HepG2 (cell line): ENCODE data around the gene RASA1. TPM values are rescaled to one million over a fixed set of nuclear protein-coding genes. Genes with fewer than 3 reads are reported as not detected.
A peak's percentile ranks its signal among the peaks of the same experiment; 100 is the strongest.

ENCODE experiments used
- ATAC-seq: fragments of 200-7000 bp; cut with Tn5 transposase; 3 replicates; pipeline ENCODE4 v1.9.1; 2020; ENCODE audit warnings: mild to moderate bottlenecking, moderate library complexity
- BruUV-seq: library from RNA; stranded (reverse); fragments of 400-500 nt; replicated peaks from 2 replicates; lab custom pipeline; 2021; lab: Mats Ljungman, UMichigan
- CTCF ChIA-PET: fragments of 300-600 bp; formaldehyde crosslinking; extraction: SDS; loops from one replicate; lab custom pipeline; 2021; ENCODE audit warnings: low total read pairs, inconsistent platforms, low intra/inter-chr PET ratio; lab: Yijun Ruan, JAX
- POLR2A ChIA-PET: fragments of 350-600 bp; sonication (Branson Sonifier 250); formaldehyde crosslinking; loops from one replicate; lab custom pipeline; 2020; ENCODE audit warnings: antibody characterized with exemption, inconsistent platforms; lab: Yijun Ruan, JAX
- DNase-seq: peaks from one replicate; pipeline ENCODE4 v3.0.0-alpha.2; 2015; ENCODE audit warnings: low spot score
- FAIRE-seq: peaks from 3 replicates; lab custom pipeline; 2011; peaks lifted over from hg19 to GRCh38; lab: Jason Lieb, UNC
- H2AFZ ChIP-seq: one replicate; pipeline ENCODE4 v1.6.1; 2011; ENCODE audit warnings: low read length, inconsistent platforms
- H3K27ac ChIP-seq: fragments of 300-600 bp; 3 replicates; pipeline ENCODE4 v1.8.0; 2011; ENCODE audit warnings: mixed run types, mild to moderate bottlenecking, mixed read lengths, low read length, inconsistent platforms; ENCODE audit not compliant: insufficient read depth; ENCODE audit errors: extremely low read length
- H3K27me3 ChIP-seq, 2 experiments: fragments of 200-600 bp in 1 of 2; 2 replicates in 1 of 2; 3 replicates in 1 of 2; pipeline versions ENCODE4 v1.6.0 to v1.8.0; 2011; ENCODE audit warnings: low read length in 2 of 2, mild to moderate bottlenecking in 2 of 2, moderate library complexity in 2 of 2, inconsistent platforms in 1 of 2; ENCODE audit not compliant: insufficient read depth in 2 of 2, control insufficient read depth in 1 of 2
- H3K36me3 ChIP-seq, 2 experiments: fragments of 200-600 bp in 1 of 2; replicated peaks in 1 of 2; 2 replicates in 1 of 2; 3 replicates in 1 of 2; pipeline versions ENCODE4 v1.5.1 to v1.8.0; 2011; ENCODE audit warnings: low read length in 2 of 2, inconsistent platforms in 1 of 2; ENCODE audit not compliant: insufficient read depth in 2 of 2, control insufficient read depth in 1 of 2
- H3K4me1 ChIP-seq: 2 replicates; pipeline ENCODE4 v1.5.1; 2012; ENCODE audit warnings: low read length, inconsistent platforms; ENCODE audit not compliant: insufficient read depth
- H3K4me2 ChIP-seq: 2 replicates; pipeline ENCODE4 v1.6.0; 2011; ENCODE audit warnings: low read depth, low read length, inconsistent platforms
- H3K4me3 ChIP-seq, 3 experiments: fragments of 200-600 bp in 1 of 3; sonication (generic), shearing (Covaris generic) in 1 of 3; replicated peaks in 1 of 3; 2 replicates each; pipeline ENCODE4 v1.5.1; 2011 to 2016; ENCODE audit warnings: low read length in 3 of 3, inconsistent platforms in 2 of 3, low read depth in 2 of 3, mild to moderate bottlenecking in 2 of 3, control low read depth in 1 of 3, mixed read lengths in 1 of 3; ENCODE audit not compliant: insufficient read depth in 1 of 3
- H3K79me2 ChIP-seq: one replicate; pipeline ENCODE4 v1.6.1; 2011; ENCODE audit warnings: low read length, inconsistent platforms; ENCODE audit not compliant: insufficient read depth
- H3K9ac ChIP-seq: 2 replicates; pipeline ENCODE4 v1.6.0; 2011; ENCODE audit warnings: mild to moderate bottlenecking, low read depth, low read length, inconsistent platforms; ENCODE audit not compliant: insufficient read depth
- H3K9me3 ChIP-seq: 2 replicates; pipeline ENCODE4 v1.5.1; 2012; ENCODE audit warnings: mild to moderate bottlenecking, low read length
- H4K20me1 ChIP-seq: 2 replicates; pipeline ENCODE4 v1.6.0; 2011; ENCODE audit warnings: inconsistent platforms, mild to moderate bottlenecking, low read length, moderate library complexity; ENCODE audit not compliant: insufficient read depth
- CEBPB ChIP-seq: IDR thresholded peaks from 2 replicates; pipeline ENCODE4 v1.6.1; 2011; ENCODE audit warnings: low read depth, low read length, improper control_type of control experiment, borderline replicate concordance
- NFIC ChIP-seq: IDR thresholded peaks from 2 replicates; pipeline ENCODE4 v1.6.1; 2012; ENCODE audit warnings: mild to moderate bottlenecking, low read length, inconsistent platforms
- TAF1 ChIP-seq: sonication (generic); formaldehyde crosslinking; IDR thresholded peaks from 2 replicates; pipeline ENCODE4 v1.4.0; 2020; ENCODE audit warnings: missing genetic modification reagents
- TBL1XR1 ChIP-seq: fragments of 150-350 bp; IDR thresholded peaks from 2 replicates; pipeline ENCODE4 v1.6.1; 2014; ENCODE audit warnings: borderline replicate concordance, low read length; ENCODE audit not compliant: partially characterized antibody
- ZNF441 ChIP-seq: sonication (generic); formaldehyde crosslinking; IDR thresholded peaks from 2 replicates; pipeline ENCODE4 v1.7.0; 2021; ENCODE audit warnings: missing genetic modification reagents, borderline replicate concordance
- ZNF616 ChIP-seq: sonication (generic); formaldehyde crosslinking; IDR thresholded peaks from 2 replicates; pipeline ENCODE4 v1.5.0; 2020; ENCODE audit warnings: low read depth, mild to moderate bottlenecking, missing genetic modification reagents
- ZNF780A ChIP-seq: sonication (generic); formaldehyde crosslinking; IDR thresholded peaks from 2 replicates; pipeline ENCODE4 v1.8.0; 2022; ENCODE audit warnings: mild to moderate bottlenecking, missing genetic modification reagents, moderate library complexity
- WGBS: methylation state at CpG from one replicate; pipeline ENCODE4 v1.1.6; 2017; ENCODE audit warnings: low lambda C conversion rate; 5-methylcytosine and 5-hydroxymethylcytosine counted together
- in situ Hi-C: cut with HindIII; loops from 2 replicates; pipeline ENCODE4 v1.10.0; 2017; ENCODE audit warnings: low pct_unique_long_range_greater_than_20kb; ENCODE audit not compliant: extremely low pct_ligation_motif_present
- intact Hi-C: fragments of 100-400 bp; cut with micrococcal nuclease; formaldehyde crosslinking; loops from one replicate; pipeline ENCODE4 v1.10.0; 2022; ENCODE audit not compliant: unreplicated experiment
- polyA plus RNA-seq, 8 experiments: library from polyadenylated mRNA; depleted of rRNA in 3 of 8; stranded (reverse) in 7 of 8; unstranded in 1 of 8; fragments of >200 nt; fragmentation: Illumina TruSeq in 4 of 8; extraction: Trizol in 4 of 8; gene quantifications; 2 replicates each; pipeline versions ENCODE4 v1.2.1 to v1.2.3, GENCODE V29; 2011 to 2016; ENCODE audit warnings: low read depth in 4 of 8, missing spikeins in 1 of 8, mixed read lengths in 1 of 8; ENCODE audit not compliant: insufficient read depth in 1 of 8
- total RNA-seq, 5 experiments: library from RNA; depleted of rRNA; stranded (reverse); fragments of >200 nt; fragmentation: Illumina TruSeq; extraction: Trizol; gene quantifications; 2 replicates each; pipeline ENCODE4 v1.2.3, GENCODE V29; 2016; ENCODE audit warnings: low read depth in 1 of 5
- TF ChIP-seq, protein P1 (sequence below): sonication (generic); formaldehyde crosslinking; IDR thresholded peaks from 2 replicates; pipeline ENCODE4 v1.5.0; 2020; ENCODE audit warnings: mild to moderate bottlenecking, missing genetic modification reagents

RASA1 gene
- total and polyA plus RNA-seq, 2 of the 13 experiments (the other 11 are each of a cell fraction or from before 2014, with no cell fraction given): 19.5 to 20.5 TPM

GRCh38 chr5:87360132-87360531 lies 92.4 kb downstream of the RASA1 start (continued):
- TF ChIP-seq, protein P1, sequence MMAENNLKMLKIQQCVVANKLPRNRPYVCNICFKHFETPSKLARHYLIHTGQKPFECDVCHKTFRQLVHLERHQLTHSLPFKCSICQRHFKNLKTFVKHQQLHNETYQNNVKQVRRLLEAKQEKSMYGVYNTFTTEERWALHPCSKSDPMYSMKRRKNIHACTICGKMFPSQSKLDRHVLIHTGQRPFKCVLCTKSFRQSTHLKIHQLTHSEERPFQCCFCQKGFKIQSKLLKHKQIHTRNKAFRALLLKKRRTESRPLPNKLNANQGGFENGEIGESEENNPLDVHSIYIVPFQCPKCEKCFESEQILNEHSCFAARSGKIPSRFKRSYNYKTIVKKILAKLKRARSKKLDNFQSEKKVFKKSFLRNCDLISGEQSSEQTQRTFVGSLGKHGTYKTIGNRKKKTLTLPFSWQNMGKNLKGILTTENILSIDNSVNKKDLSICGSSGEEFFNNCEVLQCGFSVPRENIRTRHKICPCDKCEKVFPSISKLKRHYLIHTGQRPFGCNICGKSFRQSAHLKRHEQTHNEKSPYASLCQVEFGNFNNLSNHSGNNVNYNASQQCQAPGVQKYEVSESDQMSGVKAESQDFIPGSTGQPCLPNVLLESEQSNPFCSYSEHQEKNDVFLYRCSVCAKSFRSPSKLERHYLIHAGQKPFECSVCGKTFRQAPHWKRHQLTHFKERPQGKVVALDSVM: no peak
- no peak for TF ChIP-seq NFIC

DNA sequence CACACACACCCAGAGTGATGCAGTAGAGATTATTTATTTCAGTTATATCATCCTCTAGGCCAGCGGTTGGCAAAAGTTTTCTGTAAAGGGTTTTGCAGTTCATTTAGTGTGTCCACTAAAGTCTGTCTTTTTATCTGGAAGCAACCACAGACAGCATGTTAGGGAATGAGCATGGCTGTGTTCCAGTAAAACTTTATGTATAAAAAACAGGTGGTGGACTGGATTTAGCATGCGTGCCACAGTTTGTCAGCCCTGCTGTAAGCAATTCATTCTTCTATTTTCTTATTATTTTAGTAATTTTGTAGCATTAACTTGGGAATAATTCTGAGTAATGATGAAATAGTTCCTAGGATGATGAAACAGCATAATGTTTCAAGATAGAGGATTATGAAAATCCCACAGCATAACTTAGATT lies 93.4 kb downstream of the RASA1 start:
- FAIRE-seq (no peak), DNase-seq (no peak), ATAC-seq (no peak)
- TF ChIP-seq ZNF441 (CRISPR knock-in tag): no peak
- peak; percentile 47; the same call in 1 of the 2 replicates for TF ChIP-seq CEBPB
- no peak for TF ChIP-seq TAF1 (CRISPR knock-in tag)
- no peak for TF ChIP-seq TBL1XR1
- TF ChIP-seq ZNF616 (CRISPR knock-in tag): no peak
- TF ChIP-seq ZNF780A (CRISPR knock-in tag): no peak
- Histone ChIP-seq H3K4me3 (no peak overlapping the region), H2AFZ (no peak overlapping the region), H3K4me1 (no peaks in the 10 kb centered on the region), H4K20me1 (no peaks in the 10 kb centered on the region), H3K36me3 (peaks cover 2 to 13% of the 10 kb centered on the region in 2 experiments; a peak in 3 of 5 replicates), H3K4me2 (no peak overlapping the region), H3K9me3 (no peaks in the 10 kb centered on the region), H3K27me3 (no peaks in the 10 kb centered on the region), H3K9ac (no peak overlapping the region), H3K27ac (no peak overlapping the region), H3K79me2 (no peaks in the 10 kb centered on the region)
- WGBS: 95% methylated on average over 2 of the region's 2 CpGs
- CTCF ChIA-PET: no interaction called here
- intact Hi-C loops: no loop called here
- no TSS peak for BruUV-seq
- POLR2A ChIA-PET: no interaction called here
- in situ Hi-C loops: no loop called here
